Body of pancreas (tissue), 4 donors: Measurements from ENCODE around the gene KBTBD13.

Source experiments
- POLR2A ChIP-seq, 3 donors: fragments of 450-650 bp; IDR thresholded peaks; one replicate each; pipeline ENCODE4 v1.6.1; 2016; ENCODE audit warnings: antibody characterized with exemption in 3 of 3, mild to moderate bottlenecking in 2 of 3
- TF ChIP-seq, protein P1 (sequence below), 7 experiments: fragments of 450-650 bp in 4 of 7; fragments of 200-600 bp in 3 of 7; sonication (generic) in 3 of 7; IDR thresholded peaks; one replicate each; pipeline ENCODE4 v1.5.1; 2016 to 2019; ENCODE audit warnings: antibody characterized with exemption in 7 of 7

DNA sequence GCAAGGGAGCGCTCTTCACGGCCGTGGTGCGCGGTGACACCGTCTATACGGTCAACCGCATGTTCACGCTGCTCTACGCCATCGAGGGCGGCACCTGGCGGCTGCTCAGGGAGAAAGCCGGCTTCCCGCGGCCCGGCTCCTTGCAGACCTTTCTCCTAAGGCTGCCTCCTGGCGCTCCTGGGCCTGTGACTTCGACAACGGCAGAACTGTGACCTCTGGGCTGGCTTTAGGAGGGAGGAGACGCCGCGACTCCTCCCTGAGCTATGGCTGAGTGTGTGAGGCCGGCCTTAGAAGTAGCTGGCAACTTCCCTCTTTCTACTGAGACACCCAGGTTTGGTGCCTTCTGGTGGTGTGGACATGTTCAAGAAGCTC is 1.4 kb downstream of the KBTBD13 start:
- TF ChIP-seq, protein P1, sequence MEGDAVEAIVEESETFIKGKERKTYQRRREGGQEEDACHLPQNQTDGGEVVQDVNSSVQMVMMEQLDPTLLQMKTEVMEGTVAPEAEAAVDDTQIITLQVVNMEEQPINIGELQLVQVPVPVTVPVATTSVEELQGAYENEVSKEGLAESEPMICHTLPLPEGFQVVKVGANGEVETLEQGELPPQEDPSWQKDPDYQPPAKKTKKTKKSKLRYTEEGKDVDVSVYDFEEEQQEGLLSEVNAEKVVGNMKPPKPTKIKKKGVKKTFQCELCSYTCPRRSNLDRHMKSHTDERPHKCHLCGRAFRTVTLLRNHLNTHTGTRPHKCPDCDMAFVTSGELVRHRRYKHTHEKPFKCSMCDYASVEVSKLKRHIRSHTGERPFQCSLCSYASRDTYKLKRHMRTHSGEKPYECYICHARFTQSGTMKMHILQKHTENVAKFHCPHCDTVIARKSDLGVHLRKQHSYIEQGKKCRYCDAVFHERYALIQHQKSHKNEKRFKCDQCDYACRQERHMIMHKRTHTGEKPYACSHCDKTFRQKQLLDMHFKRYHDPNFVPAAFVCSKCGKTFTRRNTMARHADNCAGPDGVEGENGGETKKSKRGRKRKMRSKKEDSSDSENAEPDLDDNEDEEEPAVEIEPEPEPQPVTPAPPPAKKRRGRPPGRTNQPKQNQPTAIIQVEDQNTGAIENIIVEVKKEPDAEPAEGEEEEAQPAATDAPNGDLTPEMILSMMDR (IDR thresholded peaks at IDR 0.05): peak; percentile 19 to 55 (median 46)
- TF ChIP-seq POLR2A (IDR thresholded peaks at IDR 0.05): no peak
